Epithelial cell of esophagus (primary cell): Measurements from ENCODE around the gene LIN52.

Experiments
- DNase-seq: peaks from one replicate; pipeline ENCODE4 v3.0.0; 2010; ENCODE audit warnings: low read depth
- H3K4me3 ChIP-seq: 2 replicates; pipeline ENCODE4 v1.5.1; 2011; ENCODE audit warnings: mild to moderate bottlenecking, low read length, control low read depth
- CTCF ChIP-seq: IDR thresholded peaks from 2 replicates; pipeline ENCODE4 v1.5.1; 2011; ENCODE audit warnings: low read depth, mild to moderate bottlenecking, low read length, control low read depth, inconsistent platforms; ENCODE audit not compliant: insufficient read depth; ENCODE audit errors: missing control alignments

The LIN52 gene

DNA sequence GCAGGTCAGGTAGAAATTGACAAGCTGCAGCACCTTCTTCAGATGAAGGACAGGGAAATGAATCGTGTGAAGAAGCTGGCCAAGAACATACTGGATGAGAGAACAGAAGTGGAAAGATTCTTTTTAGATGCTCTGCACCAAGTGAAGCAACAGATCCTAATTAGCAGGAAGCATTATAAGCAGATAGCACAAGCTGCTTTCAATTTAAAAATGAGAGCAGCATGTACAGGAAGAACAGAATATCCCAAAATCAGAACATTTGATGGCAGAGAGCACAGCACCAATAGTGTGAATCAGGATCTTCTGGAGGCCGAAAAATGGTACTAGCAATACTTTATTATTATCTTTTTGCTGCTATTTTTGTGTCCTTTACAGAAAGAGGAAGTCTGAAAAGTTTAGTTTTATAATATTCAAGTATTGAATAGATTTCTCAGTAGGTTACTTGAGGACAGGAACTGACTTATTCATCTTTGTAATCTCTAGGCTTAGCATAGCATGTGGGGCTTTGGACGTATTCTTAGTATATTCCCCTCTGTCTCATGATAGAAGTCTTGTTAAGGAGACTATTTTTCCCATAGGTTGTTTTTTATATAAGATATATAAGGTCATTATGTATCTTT lies 34.8 kb upstream of the LIN52 start:
- no peak for DNase-seq
- no peak for TF ChIP-seq CTCF
- no peak overlapping the region for H3K4me3 ChIP-seq

- no peak overlapping the region for H3K4me3 ChIP-seq
- TF ChIP-seq CTCF: no peak
- peak; percentile 38 for DNase-seq
Measured at GRCh38 chr14:74062809-74063150, 22.0 kb upstream of the LIN52 start.

DNA sequence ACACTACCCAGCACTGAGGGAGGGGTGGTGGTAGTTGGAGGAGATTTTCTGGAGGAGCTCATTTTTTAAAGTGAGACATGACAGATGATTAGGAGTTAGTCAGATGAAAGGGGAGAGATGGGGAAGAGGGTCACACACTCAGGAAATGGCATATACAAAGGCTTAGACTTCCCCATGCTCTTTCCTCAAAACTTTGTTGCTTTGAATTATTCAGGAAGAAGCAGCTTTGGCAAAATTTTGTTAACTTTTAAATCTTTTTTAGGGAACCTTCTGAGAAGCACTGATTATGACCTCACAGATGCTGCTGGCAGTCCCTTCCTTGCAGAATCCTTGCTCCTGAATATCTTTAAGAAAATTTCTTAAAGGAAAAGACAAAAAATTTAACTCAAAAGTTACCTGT lies 20.3 kb upstream of the LIN52 start:
- TF ChIP-seq CTCF: no peak
- no peak overlapping the region for H3K4me3 ChIP-seq
- no peak for DNase-seq

DNA sequence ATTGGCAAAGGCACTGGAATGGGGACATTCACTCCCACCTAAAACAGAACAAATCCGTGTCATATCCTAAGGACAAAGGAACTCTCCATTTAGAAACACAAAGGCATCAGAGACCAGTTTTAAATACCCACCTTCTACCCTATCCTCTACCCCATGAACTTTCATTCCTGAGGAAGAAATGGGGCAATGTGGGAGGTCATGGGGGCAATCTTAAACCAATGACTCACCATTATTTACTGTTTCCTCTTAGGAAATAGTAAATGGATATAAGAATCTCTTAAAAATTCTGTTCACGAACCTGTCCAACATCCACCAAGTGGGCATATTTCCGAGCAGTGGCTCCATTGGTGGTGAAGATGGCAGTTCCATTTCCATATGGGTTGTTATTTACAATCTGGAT lies 19.9 kb upstream of the LIN52 start:
- DNase-seq: no peak
- no peak for TF ChIP-seq CTCF
- no peak overlapping the region for H3K4me3 ChIP-seq

DNA sequence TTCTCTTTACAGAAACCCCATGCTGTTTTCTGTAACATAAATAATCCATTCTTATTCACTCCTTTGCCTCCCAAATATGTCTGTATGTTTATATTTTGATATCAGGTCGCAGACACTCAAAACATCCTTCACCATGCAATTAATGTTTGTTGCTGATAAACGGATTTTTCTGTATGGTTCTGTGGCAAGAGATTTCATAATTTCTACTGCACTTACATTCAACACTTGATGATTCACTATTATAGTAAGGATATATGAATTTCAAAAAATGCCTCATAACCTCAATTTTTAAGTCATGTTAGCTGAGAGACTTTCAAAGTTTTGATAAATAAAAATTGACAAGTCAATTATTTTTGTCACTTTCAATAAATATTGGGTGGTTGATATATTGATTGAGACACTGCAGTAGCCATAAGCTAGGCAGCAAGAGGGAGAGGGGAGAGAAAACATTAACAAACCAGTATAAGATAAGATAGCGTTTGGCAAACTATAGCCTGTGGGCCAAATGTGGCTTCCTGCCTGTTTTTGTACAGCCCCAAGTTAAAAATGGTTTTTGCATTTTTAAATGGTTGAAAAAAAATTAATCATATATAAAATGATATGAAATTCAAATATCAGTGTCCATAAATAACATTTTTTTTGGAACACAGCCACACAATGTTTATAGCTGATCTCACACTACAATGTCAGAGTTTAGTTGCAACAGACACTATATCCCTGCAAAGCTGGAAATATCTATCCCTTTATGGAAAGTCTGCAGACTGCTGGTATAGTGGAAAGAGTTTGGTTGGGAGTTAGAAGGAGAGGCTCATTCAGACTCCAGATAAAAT lies 18.8 kb upstream of the LIN52 start:
- TF ChIP-seq CTCF: no peak
- DNase-seq: no peak
- H3K4me3 ChIP-seq: no peak overlapping the region

DNA sequence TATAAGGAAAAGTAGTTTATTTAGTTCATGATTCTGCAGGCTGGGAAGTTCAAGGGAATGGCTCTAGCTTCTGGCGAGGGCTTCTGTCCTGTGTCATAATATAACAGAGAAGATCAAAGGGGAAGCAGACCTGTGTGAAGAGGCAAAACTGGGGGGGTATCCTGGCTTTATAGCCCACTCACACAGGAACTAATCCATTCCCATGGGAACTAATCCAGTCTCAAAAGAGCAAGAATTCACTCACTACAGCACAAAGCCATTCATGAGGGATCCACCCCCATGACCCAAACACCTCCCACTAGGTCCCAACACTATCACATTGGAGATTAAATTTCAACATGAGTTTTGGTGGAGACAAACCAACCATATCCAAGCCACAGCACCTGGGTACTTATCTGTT lies 7.4 kb upstream of the LIN52 start:
- TF ChIP-seq CTCF: no peak
- H3K4me3 ChIP-seq: no peak overlapping the region
- DNase-seq: no peak

DNA sequence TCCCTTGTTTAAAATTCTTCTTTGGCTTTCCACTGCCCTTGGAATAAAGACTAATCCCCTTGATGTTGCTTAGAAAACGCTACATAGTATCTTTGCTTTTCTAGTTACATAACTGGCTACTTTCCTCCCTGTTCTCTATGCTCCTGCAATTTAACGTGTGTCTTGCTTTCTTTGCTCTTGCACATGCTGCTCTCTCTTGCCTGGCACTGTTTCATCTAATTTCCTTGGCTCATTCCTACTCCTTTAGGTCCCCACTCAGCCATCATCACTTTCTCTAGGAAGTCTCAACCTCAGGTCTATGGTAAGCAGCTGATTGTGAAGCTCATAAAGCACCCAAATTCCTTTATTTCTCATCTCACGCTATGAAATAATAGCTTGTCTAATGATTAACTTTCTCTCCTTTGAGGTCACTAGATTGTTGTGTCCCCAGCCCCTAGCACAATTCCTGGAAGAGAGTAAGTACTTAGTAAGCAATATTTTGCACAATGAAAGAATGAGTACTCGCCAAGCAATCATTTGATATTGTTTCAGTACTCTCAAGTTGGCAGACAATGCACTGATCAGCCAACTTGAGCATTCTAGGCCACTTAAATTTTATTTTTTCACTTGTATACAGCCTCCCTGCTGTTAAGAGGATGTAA lies 3.8 kb upstream of the LIN52 start:
- TF ChIP-seq CTCF: no peak
- H3K4me3 ChIP-seq: no peak overlapping the region
- DNase-seq: no peak
